Glutamatergic neuron (in vitro differentiated cells): ENCODE data around the gene CLN5. TPM values are rescaled to one million over a fixed set of nuclear protein-coding genes. Genes with fewer than 3 reads are reported as not detected.

ENCODE experiments used
- DNase-seq: peaks from one replicate; pipeline ENCODE4 v3.0.0; 2022
- H3K27ac Mint-ChIP-seq: one replicate; pipeline ENCODE4 v1.8.0; 2020; ENCODE audit warnings: mild to moderate bottlenecking, mixed read lengths, inconsistent platforms; ENCODE audit not compliant: unreplicated experiment
- H3K27me3 Mint-ChIP-seq: one replicate; pipeline ENCODE4 v1.8.0; 2020; ENCODE audit warnings: mild to moderate bottlenecking, moderate library complexity, mixed read lengths, inconsistent platforms; ENCODE audit not compliant: unreplicated experiment
- H3K36me3 Mint-ChIP-seq: one replicate; pipeline ENCODE4 v1.8.0; 2020; ENCODE audit warnings: mild to moderate bottlenecking, mixed read lengths, inconsistent platforms; ENCODE audit not compliant: unreplicated experiment
- H3K4me1 Mint-ChIP-seq: one replicate; pipeline ENCODE4 v1.8.0; 2020; ENCODE audit warnings: mild to moderate bottlenecking, low read depth, mixed read lengths, inconsistent platforms; ENCODE audit not compliant: unreplicated experiment
- H3K4me3 Mint-ChIP-seq: one replicate; pipeline ENCODE4 v1.8.0; 2020; ENCODE audit warnings: mild to moderate bottlenecking, mixed read lengths, inconsistent platforms; ENCODE audit not compliant: unreplicated experiment
- H3K9me3 Mint-ChIP-seq: one replicate; pipeline ENCODE4 v1.8.0; 2020; ENCODE audit warnings: mild to moderate bottlenecking, moderate library complexity, mixed read lengths, inconsistent platforms; ENCODE audit not compliant: unreplicated experiment
- long read RNA-seq: library from polyadenylated mRNA; unstranded; transcript quantifications from one replicate; pipeline ENCODE4 v2.0.0, GENCODE V29; 2020; ENCODE audit not compliant: unreplicated experiment
- total RNA-seq: library from RNA; stranded (reverse); fragmentation: NEBNext Ultra II Directional; extraction: Animal tissue kit (Norgen Biotek cat#: 25700); gene quantifications from one replicate; pipeline ENCODE4 v1.2.1, GENCODE V29; 2021; ENCODE audit not compliant: unreplicated experiment
- TF ChIP-seq, protein P1 (sequence below): fragments of 200-600 bp; sonication (generic); IDR thresholded peaks from one replicate; pipeline ENCODE4 v1.5.0; 2021; ENCODE audit not compliant: partially characterized antibody, unreplicated experiment

Gene CLN5
- total RNA-seq: 14.6 TPM
- long read RNA-seq, full-length matches to known transcripts: 8 of 9 reads
- long read RNA-seq, partial matches to known transcripts: 1 of 9 reads
- long read RNA-seq, other reads (novel, unspliced or antisense): 0 of 9 reads

DNA sequence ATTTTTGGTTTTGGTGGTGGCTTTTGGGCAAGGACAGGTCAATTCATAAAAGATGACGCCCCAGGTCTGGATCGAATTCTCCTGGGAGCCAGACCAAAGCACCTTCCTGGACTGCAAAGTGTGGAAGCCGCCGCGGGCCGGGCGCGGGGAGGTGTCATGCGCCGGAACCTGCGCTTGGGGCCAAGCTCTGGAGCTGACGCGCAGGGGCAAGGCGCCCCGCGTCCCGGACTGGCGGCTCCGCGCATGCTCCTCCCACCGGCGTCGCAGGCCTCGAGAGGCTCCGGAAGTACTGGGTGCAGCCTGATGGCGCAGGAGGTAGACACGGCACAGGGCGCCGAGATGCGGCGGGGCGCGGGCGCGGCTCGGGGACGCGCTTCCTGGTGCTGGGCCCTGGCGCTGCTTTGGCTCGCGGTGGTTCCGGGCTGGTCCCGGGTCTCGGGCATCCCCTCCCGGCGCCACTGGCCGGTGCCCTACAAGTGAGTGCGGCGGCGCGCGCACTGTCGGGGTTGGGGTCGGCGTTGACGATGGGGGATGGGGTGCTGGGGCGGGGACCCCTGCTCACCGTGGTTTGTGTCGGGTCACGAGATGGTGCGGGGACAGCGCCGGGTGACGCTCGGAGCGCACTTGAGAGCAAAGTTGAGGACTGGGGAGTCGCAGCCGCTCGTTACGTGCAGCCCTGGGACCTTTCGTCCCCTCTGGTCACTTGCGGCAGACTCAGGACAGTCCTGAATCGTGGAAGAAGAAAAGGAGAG lies at the start of gene CLN5:
Gene CLN5, plus strand, starts transcription at position 286 of the 752 bp plus-strand sequence. Its CDS starts 18 bp downstream, at position 304.
- H3K27ac Mint-ChIP-seq: peak within 1 kb of the TSS; percentile 90
- TF ChIP-seq, protein P1, sequence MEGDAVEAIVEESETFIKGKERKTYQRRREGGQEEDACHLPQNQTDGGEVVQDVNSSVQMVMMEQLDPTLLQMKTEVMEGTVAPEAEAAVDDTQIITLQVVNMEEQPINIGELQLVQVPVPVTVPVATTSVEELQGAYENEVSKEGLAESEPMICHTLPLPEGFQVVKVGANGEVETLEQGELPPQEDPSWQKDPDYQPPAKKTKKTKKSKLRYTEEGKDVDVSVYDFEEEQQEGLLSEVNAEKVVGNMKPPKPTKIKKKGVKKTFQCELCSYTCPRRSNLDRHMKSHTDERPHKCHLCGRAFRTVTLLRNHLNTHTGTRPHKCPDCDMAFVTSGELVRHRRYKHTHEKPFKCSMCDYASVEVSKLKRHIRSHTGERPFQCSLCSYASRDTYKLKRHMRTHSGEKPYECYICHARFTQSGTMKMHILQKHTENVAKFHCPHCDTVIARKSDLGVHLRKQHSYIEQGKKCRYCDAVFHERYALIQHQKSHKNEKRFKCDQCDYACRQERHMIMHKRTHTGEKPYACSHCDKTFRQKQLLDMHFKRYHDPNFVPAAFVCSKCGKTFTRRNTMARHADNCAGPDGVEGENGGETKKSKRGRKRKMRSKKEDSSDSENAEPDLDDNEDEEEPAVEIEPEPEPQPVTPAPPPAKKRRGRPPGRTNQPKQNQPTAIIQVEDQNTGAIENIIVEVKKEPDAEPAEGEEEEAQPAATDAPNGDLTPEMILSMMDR: peak; percentile 10
- peaks cover 4% of the 10 kb centered on the region for H3K27me3 Mint-ChIP-seq
- H3K9me3 Mint-ChIP-seq: no peaks in the 10 kb centered on the region
- H3K4me3 Mint-ChIP-seq: peak within 1 kb of the TSS; percentile 99
- peaks cover 4% of the 10 kb centered on the region for H3K4me1 Mint-ChIP-seq
- H3K36me3 Mint-ChIP-seq: peaks cover 5% of the 10 kb centered on the region
- DNase-seq: peak; percentile 91

GRCh38 chr13:76942363-76942762 lies 49.5 kb upstream of the CLN5 start:
- Mint-ChIP-seq H3K4me1 (no peaks in the 10 kb centered on the region), H3K27me3 (peaks cover 2% of the 10 kb centered on the region), H3K27ac (no peak overlapping the region), H3K4me3 (no peak overlapping the region), H3K36me3 (no peaks in the 10 kb centered on the region), H3K9me3 (peaks cover 7% of the 10 kb centered on the region)
- TF ChIP-seq, protein P1: no peak
- no peak for DNase-seq

GRCh38 chr13:76943646-76944045 lies 48.2 kb upstream of the CLN5 start:
- no peaks in the 10 kb centered on the region for H3K36me3 Mint-ChIP-seq
- no peak overlapping the region for H3K4me3 Mint-ChIP-seq
- H3K27me3 Mint-ChIP-seq: peaks cover 2% of the 10 kb centered on the region
- no peaks in the 10 kb centered on the region for H3K4me1 Mint-ChIP-seq
- TF ChIP-seq, protein P1: no peak
- H3K27ac Mint-ChIP-seq: no peak overlapping the region
- H3K9me3 Mint-ChIP-seq: peaks cover 7% of the 10 kb centered on the region
- no peak for DNase-seq

- no peak for DNase-seq
- peaks cover 2% of the 10 kb centered on the region for H3K27me3 Mint-ChIP-seq
- no peak overlapping the region for H3K4me3 Mint-ChIP-seq
- TF ChIP-seq, protein P1: no peak
- no peaks in the 10 kb centered on the region for H3K36me3 Mint-ChIP-seq
- no peaks in the 10 kb centered on the region for H3K4me1 Mint-ChIP-seq
- peaks cover 4% of the 10 kb centered on the region for H3K9me3 Mint-ChIP-seq
- H3K27ac Mint-ChIP-seq: no peak overlapping the region
Measured at GRCh38 chr13:76944456-76944855, 47.4 kb upstream of the CLN5 start.

DNA sequence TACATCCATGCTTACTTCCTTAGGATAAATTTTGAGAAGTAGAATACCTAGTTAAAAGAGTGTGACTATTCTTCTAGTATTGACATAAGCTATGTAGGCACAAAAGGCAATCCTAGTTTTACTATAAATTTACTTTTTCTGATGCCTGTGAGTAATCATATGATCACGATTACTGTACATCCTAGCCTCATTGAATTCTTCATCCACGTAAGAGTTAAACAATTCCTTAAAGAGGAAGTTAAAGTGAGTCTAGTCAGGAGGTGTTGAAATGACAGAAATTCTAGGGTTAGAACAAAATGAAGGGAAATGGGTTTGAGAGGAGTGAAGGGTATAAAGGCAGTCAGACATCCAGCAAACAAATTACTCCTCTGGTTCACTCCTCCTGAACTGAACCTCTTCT lies 43.7 kb upstream of the CLN5 start, which contains the start of gene ACOD1:
Gene ACOD1, plus strand, starts transcription at position 363 of the 400 bp plus-strand sequence. CDS start 48 bp downstream, outside the sequence.
- H3K27ac Mint-ChIP-seq: no peak within 1 kb of the TSS

More for the DNA sequence above, 43.7 kb upstream of the CLN5 start, which contains the start of gene ACOD1:
- TF ChIP-seq, protein P1: no peak
- no peak for DNase-seq
- no peaks in the 10 kb centered on the region for H3K36me3 Mint-ChIP-seq
- peaks cover 6% of the 10 kb centered on the region for H3K27me3 Mint-ChIP-seq
- H3K9me3 Mint-ChIP-seq: peaks cover 3% of the 10 kb centered on the region
- no peaks in the 10 kb centered on the region for H3K4me1 Mint-ChIP-seq
- H3K4me3 Mint-ChIP-seq: no peak within 1 kb of the TSS
